KOPT-K1 (cell line): ENCODE results near the gene LDLRAD2.
A peak's percentile ranks its signal among the peaks of the same experiment; 100 is the strongest.
"Not testable (repeated sequence)": the region's sequence is repeated elsewhere in the genome, so short reads cannot be mapped to it uniquely, and the experiment has no call there.

Experiments used
- H3K27ac ChIP-seq: fragments of 200-600 bp; sonication (generic); 2 replicates; pipeline ENCODE4 v1.5.1; 2016; ENCODE audit warnings: antibody characterized with exemption, mild to moderate bottlenecking, low read depth, low read length; ENCODE audit not compliant: poor library complexity, severe bottlenecking
- H3K36me3 ChIP-seq: fragments of 200-600 bp; sonication (generic); 2 replicates; pipeline ENCODE4 v1.5.1; 2017; ENCODE audit warnings: antibody characterized with exemption, mild to moderate bottlenecking, low read length, moderate library complexity; ENCODE audit not compliant: insufficient read depth
- H3K9me3 ChIP-seq: fragments of 200-600 bp; sonication (generic); 2 replicates; pipeline ENCODE4 v1.5.1; 2017; ENCODE audit warnings: antibody characterized with exemption, low read length, mild to moderate bottlenecking; ENCODE audit not compliant: insufficient read depth, poor library complexity, severe bottlenecking

Gene LDLRAD2

DNA sequence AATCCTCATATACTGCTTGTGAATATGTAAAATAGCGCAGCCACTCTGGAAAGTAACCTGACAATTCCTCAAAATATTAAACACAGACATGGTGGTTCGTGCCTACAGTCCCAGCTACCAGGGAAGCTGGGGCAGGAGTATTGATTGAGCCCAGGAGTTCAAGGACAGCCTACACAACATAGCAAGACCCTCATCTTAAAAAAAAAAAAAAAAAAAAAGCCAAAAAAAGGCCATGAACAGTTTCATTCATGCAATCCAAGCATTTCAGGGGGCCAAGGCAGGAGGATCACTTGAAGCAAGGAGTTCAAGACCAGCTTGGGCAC, 33.7 kb upstream of the LDLRAD2 start:
- Histone ChIP-seq H3K27ac (no peak overlapping the region), H3K36me3 (no peaks in the 10 kb centered on the region; the same call in 1 of the 2 replicates), H3K9me3 (peaks cover 5% of the 10 kb centered on the region)

DNA sequence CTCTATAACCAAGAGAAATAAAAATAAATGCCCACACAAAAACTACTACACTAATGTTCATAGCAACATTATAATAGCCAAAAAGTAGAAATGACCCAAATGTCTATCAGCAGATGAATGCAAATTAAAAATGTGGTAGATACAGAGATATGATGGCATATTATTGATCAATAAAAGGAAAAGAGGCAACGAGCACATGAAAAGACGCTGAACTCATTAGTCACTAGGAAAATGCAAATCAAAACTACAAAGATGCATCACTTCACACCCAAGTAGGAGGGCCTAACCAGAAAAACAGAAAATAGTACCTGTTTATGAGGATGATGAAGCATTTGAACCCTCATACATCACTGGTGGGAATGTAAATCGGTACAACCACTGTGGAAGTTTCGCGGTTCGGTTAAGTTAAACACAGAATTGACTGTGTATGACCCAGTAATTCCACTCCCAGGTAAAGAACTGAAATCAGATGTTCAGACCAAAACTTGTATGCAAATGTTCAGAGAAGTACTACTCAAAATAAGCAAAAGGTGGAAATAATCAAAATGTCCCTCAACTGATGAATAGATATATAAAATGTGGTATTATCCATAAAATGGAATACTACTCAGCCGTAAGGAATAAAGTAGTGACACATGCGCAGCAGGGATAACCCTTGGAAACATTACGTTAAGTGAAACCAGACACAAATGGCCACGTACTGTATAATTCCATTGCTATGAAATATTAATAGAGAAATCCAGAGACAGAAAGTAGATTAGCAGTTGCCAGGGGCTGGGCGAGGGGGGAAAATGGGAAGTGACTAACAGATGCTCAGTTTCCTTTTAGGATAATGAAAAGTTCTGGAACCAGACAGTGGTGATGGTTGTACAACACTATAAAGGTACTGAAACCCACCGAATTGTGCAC, 32.2 kb upstream of the LDLRAD2 start:
- no peak overlapping the region for H3K27ac ChIP-seq

DNA sequence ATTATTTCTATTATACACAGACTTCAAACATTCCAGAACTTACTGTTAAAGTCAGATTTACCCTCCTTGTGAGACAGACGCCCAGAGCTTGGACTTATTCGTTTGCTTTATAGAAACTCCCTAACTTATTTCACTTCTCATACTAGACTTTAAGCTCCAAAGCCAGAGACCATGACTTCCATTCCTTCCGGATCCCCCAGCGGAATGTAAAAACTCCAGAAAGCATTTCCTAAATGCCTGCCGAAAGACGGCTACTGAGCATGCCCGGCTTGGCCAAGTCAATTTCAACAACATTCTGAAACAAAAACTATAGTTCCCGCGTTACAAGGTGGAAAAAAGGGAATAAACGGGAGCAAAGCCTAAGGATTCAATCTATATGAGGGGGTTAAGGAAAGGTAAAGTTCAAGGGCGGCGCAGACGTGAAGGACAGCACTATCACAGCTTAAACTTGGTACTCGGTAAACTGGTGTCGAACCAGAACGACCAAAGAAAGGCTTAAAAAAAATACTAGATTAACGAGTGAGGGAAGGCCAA, 30.2 kb upstream of the LDLRAD2 start:
- Histone ChIP-seq H3K9me3 (peaks cover 5% of the 10 kb centered on the region), H3K36me3 (no peaks in the 10 kb centered on the region), H3K27ac (peak overlapping the region; percentile 98)

More for the DNA sequence above, 32.2 kb upstream of the LDLRAD2 start:
- H3K36me3 ChIP-seq: no peaks in the 10 kb centered on the region; the same call in 1 of the 2 replicates
- peaks cover 5% of the 10 kb centered on the region for H3K9me3 ChIP-seq

DNA sequence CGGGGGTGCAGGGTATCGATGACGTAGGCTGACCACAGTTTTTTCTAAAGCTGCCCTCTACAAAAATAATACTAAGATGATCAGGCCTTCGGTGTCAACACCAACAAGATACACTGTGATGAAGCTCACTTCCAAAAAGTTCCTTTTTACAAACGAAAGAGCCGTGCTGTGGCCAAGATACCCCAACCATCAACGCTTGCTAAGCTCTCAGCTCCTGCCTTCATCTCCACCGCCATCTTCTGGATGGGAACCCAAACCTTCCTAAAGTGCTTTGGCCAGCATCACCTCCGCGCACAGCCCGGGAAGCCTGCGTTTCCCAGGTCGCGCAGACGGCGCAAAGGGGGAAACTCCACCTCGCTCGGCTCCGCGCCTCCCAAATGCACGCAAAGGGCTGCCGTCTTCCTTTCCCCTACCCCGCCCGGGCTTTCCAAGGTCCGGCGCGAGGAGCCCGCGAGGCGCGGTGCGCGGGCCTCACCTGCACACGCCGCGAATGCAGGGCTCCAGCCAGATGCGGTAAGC, 29.7 kb upstream of the LDLRAD2 start:
- H3K27ac ChIP-seq: peak overlapping the region; percentile 98
- peaks cover 5% of the 10 kb centered on the region for H3K9me3 ChIP-seq
- no peaks in the 10 kb centered on the region for H3K36me3 ChIP-seq

DNA sequence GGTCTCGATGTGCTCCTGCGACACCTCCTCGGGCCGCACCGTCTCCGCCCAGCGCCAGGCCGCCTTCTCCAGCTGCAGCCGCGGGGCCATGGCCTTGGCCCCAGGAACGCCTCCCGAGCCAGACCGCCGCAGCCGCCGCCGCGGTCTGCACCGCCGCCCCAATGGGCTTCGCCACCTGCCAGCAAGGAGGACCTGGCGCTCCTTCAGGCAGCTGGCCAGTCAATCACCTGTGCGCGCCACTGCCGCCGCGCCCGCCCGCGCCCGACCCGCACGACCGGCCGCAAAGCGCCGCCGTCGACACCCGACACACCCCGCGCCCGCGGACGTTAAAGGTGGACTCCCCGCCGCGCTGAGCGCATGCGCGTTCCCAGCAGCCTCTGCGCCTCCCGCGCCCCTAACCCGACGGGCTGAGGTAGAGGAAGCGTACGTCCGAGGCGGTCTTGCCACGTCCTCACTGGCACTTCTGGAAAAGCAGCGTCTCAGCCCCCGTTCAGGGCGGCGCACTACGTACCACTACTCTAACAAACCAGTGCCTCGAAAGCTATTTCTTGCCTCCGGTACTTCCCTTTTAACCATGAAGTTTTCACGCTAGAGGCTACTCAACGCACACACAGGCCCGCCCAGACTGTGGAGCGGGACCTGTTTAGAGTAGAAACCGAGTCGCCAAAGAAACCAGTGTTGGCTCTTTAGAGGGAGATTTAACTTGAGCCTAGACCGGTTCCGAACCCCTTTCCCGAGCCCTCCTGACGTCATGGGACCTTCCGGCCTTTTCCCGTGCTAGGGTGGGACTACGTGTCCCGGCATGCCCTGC, 29.0 kb upstream of the LDLRAD2 start, which contains the start of gene USP48:
USP48 (minus strand) TSS at position 282 of the 811 bp plus-strand sequence; CDS start at position 90, 192 bp downstream.
- H3K9me3 ChIP-seq: peaks cover 3% of the 10 kb centered on the region
- peak within 1 kb of the TSS; percentile 98 for H3K27ac ChIP-seq
- H3K36me3 ChIP-seq: no peaks in the 10 kb centered on the region

DNA sequence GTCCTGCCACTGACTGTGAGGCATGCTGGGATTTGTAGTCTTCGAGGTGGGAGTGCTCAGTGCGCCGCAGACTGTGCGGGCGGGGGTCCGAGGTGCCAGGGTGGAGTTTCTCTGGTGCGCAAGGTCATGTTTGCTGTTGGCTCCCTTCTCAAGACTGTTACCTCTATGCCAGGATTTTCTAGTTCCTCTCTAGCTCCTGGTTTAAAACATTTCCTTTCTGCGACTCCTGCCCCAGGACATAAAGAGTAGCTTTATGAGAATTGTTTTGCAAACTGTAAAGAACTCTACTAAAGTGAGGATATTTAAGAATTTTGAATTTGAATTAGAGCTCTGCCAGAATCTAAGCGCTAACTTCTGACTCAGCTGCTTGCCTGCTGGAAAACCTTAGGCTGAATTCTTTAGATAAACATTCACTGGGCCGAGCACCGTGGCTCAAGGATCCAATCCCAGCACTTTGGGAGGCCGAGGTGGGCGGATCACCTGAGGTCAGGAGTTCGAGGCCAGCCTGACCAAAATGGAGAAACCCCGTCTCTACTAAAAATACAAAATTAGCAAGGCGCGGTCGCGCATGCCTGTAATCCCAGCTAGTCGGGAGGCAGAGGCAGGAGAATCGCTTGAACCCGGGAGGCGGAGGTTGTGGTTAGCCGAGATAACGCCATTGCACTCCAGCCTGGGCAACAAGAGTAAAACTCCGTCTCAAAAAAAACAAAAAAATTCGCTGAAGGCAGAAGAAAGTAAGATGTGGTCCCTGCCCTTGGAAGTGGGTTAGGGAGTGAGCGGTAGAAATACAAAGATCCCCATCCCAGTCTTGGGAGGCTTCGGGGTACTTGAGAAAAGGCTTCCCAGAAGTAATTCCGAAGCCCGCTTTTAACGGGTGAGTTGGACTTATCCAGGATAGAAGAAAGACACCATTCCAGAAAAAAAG, 28.1 kb upstream of the LDLRAD2 start:
- Histone ChIP-seq H3K27ac (peak overlapping the region; percentile 98), H3K36me3 (no peaks in the 10 kb centered on the region), H3K9me3 (no peaks in the 10 kb centered on the region)

DNA sequence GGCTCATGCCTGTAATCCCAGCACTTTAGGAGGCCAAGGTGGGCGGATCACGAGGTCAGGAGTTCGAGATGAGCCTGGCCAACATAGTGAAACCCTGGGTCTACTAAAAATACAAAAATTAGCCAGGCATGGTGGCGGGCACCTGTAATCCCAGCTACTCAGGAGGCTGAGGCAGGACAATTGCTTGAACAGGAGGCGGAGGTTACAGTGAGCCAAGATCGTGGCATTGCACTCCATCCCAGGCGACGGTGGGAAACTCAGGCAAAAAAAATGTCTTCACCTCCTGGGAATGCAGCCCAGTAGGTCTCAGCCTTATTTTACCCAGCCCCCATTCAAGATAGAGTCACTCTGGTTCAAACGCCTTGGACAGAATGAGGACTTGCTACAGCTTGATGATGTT, 26.3 kb upstream of the LDLRAD2 start:
- not testable (repeated sequence) for H3K27ac ChIP-seq, H3K9me3 ChIP-seq, H3K36me3 ChIP-seq

DNA sequence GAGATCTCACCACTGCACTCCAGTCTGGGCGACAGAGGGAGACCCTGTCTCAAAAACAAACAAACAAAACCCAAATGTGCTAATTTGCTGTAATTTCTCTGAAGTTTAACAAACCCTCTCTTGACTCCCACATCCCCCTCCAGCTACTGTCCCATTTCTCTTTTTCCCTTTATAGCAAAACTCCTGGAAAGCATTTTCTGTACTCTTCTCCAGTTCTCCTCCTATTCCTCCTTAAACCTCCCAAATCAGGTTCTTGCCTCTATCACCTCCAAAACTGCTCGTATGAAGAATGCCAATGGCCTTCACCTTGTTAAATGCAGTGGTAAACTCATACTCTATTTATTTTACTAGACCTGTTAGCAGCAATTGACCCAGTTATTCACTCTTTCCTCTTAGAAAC, 25.4 kb upstream of the LDLRAD2 start:
- Histone ChIP-seq H3K27ac (no peak overlapping the region), H3K36me3 (no peaks in the 10 kb centered on the region), H3K9me3 (no peaks in the 10 kb centered on the region)

DNA sequence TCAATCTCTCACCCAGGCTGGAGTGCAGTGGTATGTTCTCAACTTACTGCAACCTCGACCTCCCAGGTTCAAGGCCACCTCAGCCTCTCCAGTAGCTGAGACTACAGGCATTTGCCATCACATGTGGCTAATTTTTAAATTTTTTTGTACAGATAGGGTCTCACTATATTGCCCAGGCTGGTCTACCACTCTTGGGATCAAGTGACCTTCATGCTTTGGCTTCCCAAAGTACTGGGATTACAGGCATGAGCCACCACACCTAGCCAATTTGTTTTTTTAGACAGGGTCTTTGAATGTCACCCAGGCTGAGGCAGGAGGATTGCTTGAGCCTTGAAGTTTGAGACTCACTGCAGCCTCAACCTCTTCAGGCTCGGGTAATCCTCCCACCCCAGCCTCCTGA, 19.0 kb upstream of the LDLRAD2 start:
- Histone ChIP-seq H3K27ac (no peak overlapping the region), H3K36me3 (no peaks in the 10 kb centered on the region), H3K9me3 (peaks cover 16% of the 10 kb centered on the region)

DNA sequence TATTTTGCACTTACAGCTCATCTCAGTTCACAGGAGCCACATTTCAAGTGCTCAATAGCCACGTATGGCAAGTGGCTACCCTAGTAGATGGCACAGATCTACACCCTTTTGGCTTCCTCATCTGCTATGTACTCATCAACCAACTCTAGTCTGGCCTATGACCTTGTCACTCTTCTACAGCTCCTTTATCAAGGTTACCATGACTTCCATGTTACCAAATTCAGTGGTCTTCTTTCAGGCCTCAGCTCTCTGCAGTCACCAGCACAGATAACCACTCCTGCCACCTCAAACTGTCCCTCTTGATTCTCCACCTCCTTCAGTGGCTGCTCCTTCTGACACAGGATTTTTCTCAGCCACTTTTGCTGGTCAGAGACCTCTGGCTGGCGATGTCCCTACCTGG, 17.4 kb upstream of the LDLRAD2 start:
- Histone ChIP-seq H3K9me3 (peaks cover 16% of the 10 kb centered on the region), H3K27ac (no peak overlapping the region), H3K36me3 (no peaks in the 10 kb centered on the region)

DNA sequence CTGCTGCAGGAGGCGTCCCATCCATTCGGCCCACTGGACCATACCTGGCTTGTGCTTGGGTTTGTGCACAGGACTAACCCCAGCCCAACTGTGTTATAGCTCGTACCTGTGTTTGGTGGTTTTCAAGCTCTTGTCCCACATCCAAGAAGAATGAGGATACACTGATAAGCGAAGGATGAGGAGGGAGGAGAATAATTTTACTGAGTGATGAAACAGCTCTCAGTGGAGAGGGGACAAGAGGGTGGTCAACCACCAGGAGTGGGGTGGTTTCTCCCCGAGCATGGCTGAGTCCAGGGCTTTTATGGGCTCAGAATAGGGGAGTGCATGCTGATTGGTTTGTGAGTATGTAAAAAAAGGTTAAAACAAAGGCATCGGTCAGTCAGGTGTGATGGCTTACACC, 17.0 kb upstream of the LDLRAD2 start:
- Histone ChIP-seq H3K27ac (no peak overlapping the region), H3K36me3 (no peaks in the 10 kb centered on the region), H3K9me3 (peaks cover 16% of the 10 kb centered on the region)

DNA sequence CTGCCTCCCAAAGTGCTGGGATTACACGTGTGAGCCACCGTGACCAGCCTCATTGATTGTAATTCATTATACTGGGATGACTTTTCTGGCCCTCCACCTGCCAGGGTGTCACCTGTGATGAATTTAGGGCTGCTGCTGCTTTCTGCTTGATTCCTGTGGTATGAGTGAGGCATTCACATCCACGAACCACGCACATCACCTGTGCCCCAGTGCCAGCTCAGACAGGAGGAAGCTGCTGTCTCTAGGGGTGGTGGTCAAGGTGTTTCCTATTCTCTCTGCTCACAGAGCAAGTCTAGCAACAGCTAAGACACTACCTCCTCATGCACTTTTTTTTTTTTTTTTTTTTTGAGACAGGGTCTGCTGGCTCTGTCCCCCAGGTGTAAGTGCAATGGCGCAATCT, 12.3 kb upstream of the LDLRAD2 start:
- Histone ChIP-seq H3K9me3 (peaks cover 11% of the 10 kb centered on the region), H3K36me3 (no peaks in the 10 kb centered on the region), H3K27ac (no peak overlapping the region)

DNA sequence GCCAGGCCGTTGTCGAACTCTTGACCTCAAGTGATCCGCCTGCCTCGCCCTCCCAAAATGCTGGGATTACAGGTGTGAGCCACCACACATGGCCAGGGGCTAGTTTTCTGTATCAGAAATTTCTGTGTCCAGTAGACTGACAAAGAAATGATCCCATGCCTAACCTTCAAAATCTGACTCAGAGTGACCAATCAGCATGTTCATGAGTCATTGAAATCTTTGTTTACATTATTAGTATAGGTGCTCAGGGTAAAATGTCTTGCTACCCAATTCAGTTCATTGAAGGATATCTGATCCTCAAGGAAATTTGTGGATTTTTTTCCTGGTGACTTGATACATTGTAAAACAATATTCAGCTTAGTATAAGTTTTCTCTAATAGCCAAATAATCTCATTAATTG, 11.0 kb upstream of the LDLRAD2 start:
- H3K27ac ChIP-seq: no peak overlapping the region
- H3K36me3 ChIP-seq: no peaks in the 10 kb centered on the region
- no peaks in the 10 kb centered on the region for H3K9me3 ChIP-seq

DNA sequence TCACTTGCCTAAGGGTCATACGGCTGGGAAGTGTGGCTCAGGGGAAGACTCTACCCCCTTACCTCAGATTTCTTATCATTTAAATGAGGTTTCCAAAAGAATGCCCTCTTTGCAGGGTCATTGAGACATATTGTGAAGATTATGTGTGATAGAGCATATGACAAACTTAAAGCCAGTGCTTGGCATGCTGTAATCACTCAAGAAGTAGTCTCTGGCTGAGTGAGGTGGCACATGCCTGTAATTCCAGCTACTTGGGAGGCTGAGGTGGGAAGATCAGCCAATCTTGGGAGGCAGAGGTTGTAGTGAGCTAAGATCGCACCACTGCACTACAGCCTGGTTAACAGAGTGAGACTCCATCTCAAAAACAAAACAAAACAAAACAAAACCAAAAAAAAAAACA, 7.5 kb upstream of the LDLRAD2 start:
- no peaks in the 10 kb centered on the region for H3K9me3 ChIP-seq
- no peaks in the 10 kb centered on the region for H3K36me3 ChIP-seq

More for the DNA sequence above, 7.5 kb upstream of the LDLRAD2 start:
- H3K27ac ChIP-seq: no peak overlapping the region
